Measurements from ENCODE around the gene GYS2. TPM values are rescaled to one million over a fixed set of nuclear protein-coding genes. Genes with fewer than 3 reads are reported as not detected.

The GYS2 gene
- total and polyA plus RNA-seq, 2 of the 4 experiments (the other 2 are of a cell fraction), result not detected

DNA sequence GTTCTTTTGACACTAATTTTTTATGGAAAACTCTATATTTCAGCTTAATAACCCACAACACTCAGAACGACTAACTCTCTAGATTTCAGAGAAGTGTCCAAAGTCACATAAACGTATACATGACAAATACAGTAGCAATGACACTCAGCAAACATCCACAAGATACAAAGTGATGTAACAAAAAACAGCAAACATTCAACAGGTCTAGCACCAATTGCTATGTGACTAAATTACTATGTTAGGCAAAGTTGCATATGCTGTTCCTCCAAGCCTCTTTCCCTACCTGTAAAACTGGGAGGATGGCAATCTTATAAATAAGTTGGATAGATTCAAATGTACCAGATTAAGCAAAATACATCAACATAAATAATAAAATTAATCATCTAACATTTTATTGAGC lies 104.9 kb downstream of the GYS2 start:
- Histone ChIP-seq H3K9me1 (ENCODE audit: insufficient read depth, low read length) (peaks cover 4% of the 10 kb centered on the region; the same call in 1 of the 2 replicates), H2BK15ac (ENCODE audit: low read depth, low read length) (no peak overlapping the region), H3K14ac (replicated peaks; ENCODE audit: low read depth, low read length) (0 out of 2 replicates have a peak overlapping the region, but pooled peaks have one; percentile 25), H3K27me3 (ENCODE audit: control insufficient read depth, insufficient read depth, low read length) (no peaks in the 10 kb centered on the region), H3K27ac (ENCODE audit: insufficient read depth, low read length) (no peak overlapping the region), H3K36me3 (ENCODE audit: control insufficient read depth, insufficient read depth, low read length) (peaks cover 17% of the 10 kb centered on the region), H3K23ac (ENCODE audit: low read depth, low read length) (peak overlapping the region; percentile 58; the same call in 1 of the 2 replicates), H3K4me2 (ENCODE audit: low read depth, low read length) (peak overlapping the region; percentile 39; the same call in 1 of the 2 replicates), H2AK5ac (ENCODE audit: low read depth, low read length) (no peak overlapping the region), H3K9ac (ENCODE audit: low read depth, low read length) (no peak overlapping the region), H3K9me3 (ENCODE audit: control insufficient read depth, insufficient read depth, low read length) (no peaks in the 10 kb centered on the region), H2BK120ac (ENCODE audit: low read depth, low read length) (no peak overlapping the region), H3K4me1 (ENCODE audit: control insufficient read depth, insufficient read depth, low read length) (peaks cover 2% of the 10 kb centered on the region), H3K56ac (ENCODE audit: extremely low read depth, insufficient read depth, low read length) (no peak overlapping the region), H3K4me3 (ENCODE audit: insufficient read depth, low read depth, low read length) (no peak overlapping the region), H2AK9ac (replicated peaks; ENCODE audit: low read depth, low read length, poor library complexity) (no peak overlapping the region), H3K4ac (ENCODE audit: low read depth, low read length) (no peak overlapping the region), H3K79me1 (ENCODE audit: low read depth in 1 of 2, low read length in 2 of 2) (peaks cover 19 to 51% of the 10 kb centered on the region in 2 experiments), H4K8ac (ENCODE audit: low read depth in 2 of 2, low read length in 2 of 2) (no peak overlapping the region), H4K91ac (ENCODE audit: insufficient read depth, low read depth, low read length) (no peak overlapping the region), H4K20me1 (ENCODE audit: insufficient read depth, low read length) (peaks cover 10% of the 10 kb centered on the region; the same call in 1 of the 2 replicates), H4K5ac (ENCODE audit: low read depth, low read length) (no peak overlapping the region), H3K18ac (ENCODE audit: low read depth, low read length) (no peak overlapping the region), H2BK20ac (ENCODE audit: low read depth, low read length) (no peak overlapping the region), H2BK5ac (ENCODE audit: low read depth, low read length, poor library complexity, severe bottlenecking) (no peak overlapping the region), H2AFZ (replicated peaks; ENCODE audit: low read length, poor library complexity) (no peak overlapping the region)
- POLR2A ChIA-PET (ENCODE audit: unreplicated experiment), result no interaction called here
- intact Hi-C loops (cut with micrococcal nuclease), result loop anchor here (5.0 kb wide), 1 partner anchor 158 kb away; the partner anchor contains the start of gene LDHB
- ATAC-seq (ENCODE audit: low read depth) (no peak), DNase-seq (no peak)
- CTCF ChIA-PET, result interaction anchor here (0.6 to 1.0 kb wide), 2 partner anchors 181 to 558 kb away, joined by 3 to 4 read pairs; no protein-coding TSS in a partner anchor
- dilution Hi-C loops (cut with HindIII; ENCODE audit: low sequenced_read_pairs, unreplicated experiment), result no loop called here
- WGBS, 2 experiments (ENCODE audit: extremely low coverage in 2 of 2, insufficient read length in 1 of 2), result no CpG with 5 or more reads among the region's 2 CpGs
- no TSS peak for BruUV-seq (replicated peaks)
- in situ Hi-C loops (cut with MboI; ENCODE audit: low sequenced_read_pairs), result loop anchor here (10.0 kb wide), 1 partner anchor 145 kb away; no protein-coding TSS in a partner anchor
- TF ChIP-seq USF2 (IDR thresholded peaks at IDR 0.05; ENCODE audit: low read depth, low read length), result no peak
- TF ChIP-seq MXI1 (IDR thresholded peaks at IDR 0.05; ENCODE audit: borderline replicate concordance, low read depth, low read length), result no peak
- TF ChIP-seq MAFK (IDR thresholded peaks at IDR 0.05; ENCODE audit: low read depth, low read length), result no peak
- TF ChIP-seq RAD21 (IDR thresholded peaks at IDR 0.05; ENCODE audit: low read length), result no peak
- no peak for TF ChIP-seq RFX5 (IDR thresholded peaks at IDR 0.05; ENCODE audit: low read depth, low read length)
- TF ChIP-seq POLR2A (IDR thresholded peaks at IDR 0.05; ENCODE audit: low read depth, low read length), result no peak
- TF ChIP-seq MAZ (IDR thresholded peaks at IDR 0.05; ENCODE audit: borderline replicate concordance, low read depth, low read length), result no peak
- no peak for TF ChIP-seq BHLHE40 (IDR thresholded peaks at IDR 0.05; ENCODE audit: low read depth, low read length)
- TF ChIP-seq CHD1 (IDR thresholded peaks at IDR 0.05; ENCODE audit: low read depth, low read length), result no peak
- TF ChIP-seq NFE2L2 (IDR thresholded peaks at IDR 0.05; ENCODE audit: low read depth, low read length), result no peak
- TF ChIP-seq ELK1 (IDR thresholded peaks at IDR 0.05; ENCODE audit: borderline replicate concordance, low read depth, low read length), result no peak
- TF ChIP-seq CEBPB (IDR thresholded peaks at IDR 0.05; ENCODE audit: low read depth, low read length), result no peak
- TF ChIP-seq RCOR1 (IDR thresholded peaks at IDR 0.05; ENCODE audit: insufficient replicate concordance, low read length), result no peak
- no peak for TF ChIP-seq FOS (IDR thresholded peaks at IDR 0.05; ENCODE audit: low read depth, low read length)
- TF ChIP-seq, protein P1, sequence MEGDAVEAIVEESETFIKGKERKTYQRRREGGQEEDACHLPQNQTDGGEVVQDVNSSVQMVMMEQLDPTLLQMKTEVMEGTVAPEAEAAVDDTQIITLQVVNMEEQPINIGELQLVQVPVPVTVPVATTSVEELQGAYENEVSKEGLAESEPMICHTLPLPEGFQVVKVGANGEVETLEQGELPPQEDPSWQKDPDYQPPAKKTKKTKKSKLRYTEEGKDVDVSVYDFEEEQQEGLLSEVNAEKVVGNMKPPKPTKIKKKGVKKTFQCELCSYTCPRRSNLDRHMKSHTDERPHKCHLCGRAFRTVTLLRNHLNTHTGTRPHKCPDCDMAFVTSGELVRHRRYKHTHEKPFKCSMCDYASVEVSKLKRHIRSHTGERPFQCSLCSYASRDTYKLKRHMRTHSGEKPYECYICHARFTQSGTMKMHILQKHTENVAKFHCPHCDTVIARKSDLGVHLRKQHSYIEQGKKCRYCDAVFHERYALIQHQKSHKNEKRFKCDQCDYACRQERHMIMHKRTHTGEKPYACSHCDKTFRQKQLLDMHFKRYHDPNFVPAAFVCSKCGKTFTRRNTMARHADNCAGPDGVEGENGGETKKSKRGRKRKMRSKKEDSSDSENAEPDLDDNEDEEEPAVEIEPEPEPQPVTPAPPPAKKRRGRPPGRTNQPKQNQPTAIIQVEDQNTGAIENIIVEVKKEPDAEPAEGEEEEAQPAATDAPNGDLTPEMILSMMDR (conservative IDR thresholded peaks at IDR 0.05; ENCODE audit: low read depth, low read length), result no peak
- no peak for TF ChIP-seq SMC3 (IDR thresholded peaks at IDR 0.05; ENCODE audit: low read depth, low read length)

All from IMR-90 (cell line).